CD1c-positive myeloid dendritic cell (primary cell): ENCODE results near the gene SLC25A36.
"Not testable (repeated sequence)": the region's sequence is repeated elsewhere in the genome, so short reads cannot be mapped to it uniquely, and the experiment has no call there.

Experiments
- DNase-seq: peaks from one replicate; pipeline ENCODE4 v3.0.0-alpha.2; 2016; ENCODE audit errors: extremely low spot score

Gene SLC25A36

DNA sequence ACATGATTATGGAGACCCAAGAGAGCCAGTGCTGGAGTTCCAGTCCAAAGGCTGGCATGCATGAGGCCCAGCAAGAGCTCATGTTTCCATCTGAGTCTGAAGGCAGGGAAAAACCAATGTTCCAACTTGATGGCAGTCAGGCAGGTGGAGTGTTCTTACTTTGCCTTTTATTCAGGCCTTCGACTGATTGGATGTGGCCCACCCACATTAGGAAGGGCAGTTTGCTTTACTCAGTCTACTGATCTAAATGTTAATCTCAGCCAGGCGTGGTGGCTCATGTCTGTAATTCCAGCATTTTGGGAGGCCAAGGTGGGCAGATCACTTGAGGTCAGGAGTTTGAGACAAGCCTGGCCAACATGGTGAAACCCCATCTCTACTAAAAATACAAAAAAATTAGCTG, 53.2 kb downstream of the SLC25A36 start:
- not testable (repeated sequence) for DNase-seq

DNA sequence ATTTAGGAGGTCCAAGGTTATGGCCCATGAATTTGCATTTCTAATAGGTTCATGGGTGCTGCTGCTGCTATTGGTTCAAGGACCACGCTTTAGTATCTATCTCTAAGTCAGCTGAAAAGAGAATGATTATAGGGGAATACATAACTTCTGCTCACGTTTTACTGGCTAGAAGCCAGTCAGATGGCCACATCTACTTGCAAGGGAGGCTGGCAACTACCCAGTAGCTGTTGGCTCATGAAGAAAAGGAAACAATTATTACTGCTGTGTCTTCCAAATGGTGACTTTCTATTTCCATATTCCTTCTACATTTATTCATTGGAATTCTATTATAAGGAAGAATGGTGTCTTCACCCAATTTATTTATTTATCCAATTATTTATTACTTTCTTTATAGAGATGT, 54.2 kb downstream of the SLC25A36 start:
- DNase-seq, result no peak

GRCh38 chr3:141000027-141000663, 58.5 kb downstream of the SLC25A36 start:
- DNase-seq, result peak; percentile 70

DNA sequence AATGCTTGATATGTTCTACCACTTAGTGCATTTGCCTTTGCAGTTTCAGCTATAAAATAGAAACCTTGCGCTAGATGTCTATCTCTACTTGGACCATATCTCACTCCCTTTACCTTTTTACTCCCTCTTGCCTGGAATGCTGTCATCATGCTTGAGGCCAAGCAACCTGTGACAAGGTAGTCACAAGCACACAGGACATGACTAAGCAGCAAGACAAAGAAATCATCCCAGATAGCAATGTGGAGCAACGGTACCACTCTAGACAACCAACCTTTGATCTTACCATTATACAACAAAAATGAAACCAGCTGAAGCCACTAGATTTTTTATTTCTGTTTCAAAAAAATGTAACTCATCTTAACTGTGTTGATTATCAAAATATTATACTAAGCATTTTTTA, 59.0 kb downstream of the SLC25A36 start:
- no peak for DNase-seq

GRCh38 chr3:141006344-141006743, 64.7 kb downstream of the SLC25A36 start:
- DNase-seq, result no peak

GRCh38 chr3:141009496-141009895, 67.9 kb downstream of the SLC25A36 start:
- no peak for DNase-seq

GRCh38 chr3:141011232-141011996, 69.8 kb downstream of the SLC25A36 start:
- DNase-seq, result peak; percentile 85

DNA sequence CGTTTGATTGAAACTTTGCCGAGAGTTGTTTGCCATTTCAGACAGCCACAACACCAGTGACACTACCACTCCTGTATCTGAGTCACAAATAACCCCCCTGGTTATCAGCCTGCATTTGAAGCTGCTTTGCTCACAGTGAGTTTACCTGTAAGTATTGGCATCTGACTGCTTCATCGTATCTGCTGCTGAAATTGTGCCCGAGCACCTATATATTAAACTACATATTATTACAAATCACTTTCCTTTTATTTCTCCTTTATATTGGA, 70.3 kb downstream of the SLC25A36 start:
- no peak for DNase-seq

DNA sequence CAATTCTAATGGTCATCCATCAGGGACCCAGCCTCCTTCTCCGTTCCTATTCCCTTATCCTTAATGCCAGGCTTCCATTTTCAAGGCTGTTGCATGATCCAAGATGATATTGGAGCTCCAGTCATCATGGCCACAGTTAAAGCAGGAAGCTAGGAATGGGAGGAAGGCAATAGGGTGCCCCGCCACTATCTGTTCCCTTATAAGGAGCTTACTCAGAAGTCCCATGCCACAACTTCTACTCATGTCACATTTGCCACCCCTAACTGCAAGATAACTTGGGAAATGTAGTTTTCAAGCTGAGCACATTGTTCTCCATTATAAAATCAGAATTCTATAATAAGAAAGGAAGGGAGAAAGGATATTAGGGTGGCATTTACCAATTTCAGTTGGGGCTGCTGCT, 70.9 kb downstream of the SLC25A36 start:
- peak; percentile 11 for DNase-seq

DNA sequence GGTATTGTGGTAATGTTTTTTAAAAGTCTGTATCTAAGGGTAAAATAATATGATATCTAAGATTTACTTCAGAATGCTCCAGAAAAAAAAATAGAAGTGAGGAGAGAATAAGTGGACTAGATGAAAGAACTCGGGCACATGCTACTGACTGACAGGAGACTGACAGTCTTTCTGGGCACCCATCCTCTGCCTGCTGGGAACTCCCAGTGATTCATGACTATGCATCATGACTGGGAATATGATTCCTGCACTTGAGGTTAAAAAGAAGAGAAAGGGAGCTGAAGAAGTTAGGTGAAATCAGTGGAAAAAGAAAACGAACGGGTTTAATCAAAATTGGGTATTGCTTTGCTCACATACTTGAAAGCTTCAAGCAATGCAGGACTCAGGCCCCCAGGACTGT, 73.8 kb downstream of the SLC25A36 start:
- DNase-seq, result no peak

- DNase-seq, result not testable (repeated sequence)
These were observed 76.0 kb downstream of the SLC25A36 start for GRCh38 chr3:141017366-141018322.

GRCh38 chr3:141019244-141019643, 77.6 kb downstream of the SLC25A36 start:
- DNase-seq, result no peak

- no peak for DNase-seq
These were observed 78.7 kb downstream of the SLC25A36 start for GRCh38 chr3:141020143-141020830.

- DNase-seq, result no peak
These were observed 79.6 kb downstream of the SLC25A36 start for GRCh38 chr3:141021261-141021660.
